Fibroblast of the aortic adventitia (primary cell): ENCODE data around the gene TRIM47. TPM values are rescaled to one million over a fixed set of nuclear protein-coding genes. Genes with fewer than 3 reads are reported as not detected.
A peak's percentile ranks its signal among the peaks of the same experiment; 100 is the strongest.

Experiments
- DNase-seq: peaks from one replicate; pipeline ENCODE4 v3.0.0-alpha.2; 2010; ENCODE audit warnings: low read depth
- H3K4me3 ChIP-seq: 2 replicates; pipeline ENCODE4 v1.5.1; 2011; ENCODE audit warnings: low read depth, mild to moderate bottlenecking, control low read depth, low read length, moderate library complexity
- CTCF ChIP-seq: IDR thresholded peaks from 2 replicates; pipeline ENCODE4 v1.5.1; 2011; ENCODE audit warnings: mild to moderate bottlenecking, low read length, control low read depth, inconsistent platforms; ENCODE audit not compliant: insufficient read depth
- total RNA-seq: library from RNA; depleted of rRNA; stranded (reverse); fragments of >200 nt; gene quantifications from 2 replicates; pipeline ENCODE4 v1.2.3, GENCODE V29; 2012; ENCODE audit warnings: low replicate concordance

TRIM47 gene
- total RNA-seq, 1 donor = 20.9 TPM

- no peak for DNase-seq
- no peak for TF ChIP-seq CTCF
- H3K4me3 ChIP-seq = no peak overlapping the region
These were observed 30.9 kb upstream of the TRIM47 start for GRCh38 chr17:75909051-75909811.

DNA sequence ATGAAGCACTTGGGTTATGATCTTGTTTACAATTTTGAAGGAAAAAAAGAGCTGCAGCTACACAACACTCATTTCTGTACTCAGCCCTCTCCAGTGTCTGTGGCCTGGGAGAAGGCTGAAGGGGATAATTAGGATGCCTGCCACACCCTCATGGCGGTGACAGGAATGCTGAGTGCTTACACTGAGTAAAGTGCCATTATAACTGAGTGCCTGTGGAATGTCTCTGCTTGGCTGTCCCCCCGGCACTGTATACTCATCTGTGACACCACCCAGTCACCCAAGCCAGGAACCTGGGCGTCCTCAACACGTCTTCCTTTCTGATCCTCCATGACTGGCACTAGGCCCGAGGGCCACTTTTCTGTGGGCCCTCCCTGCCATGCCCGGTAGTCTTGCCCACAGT lies 29.8 kb upstream of the TRIM47 start:
- TF ChIP-seq CTCF = no peak
- DNase-seq = no peak
- no peak overlapping the region for H3K4me3 ChIP-seq

DNA sequence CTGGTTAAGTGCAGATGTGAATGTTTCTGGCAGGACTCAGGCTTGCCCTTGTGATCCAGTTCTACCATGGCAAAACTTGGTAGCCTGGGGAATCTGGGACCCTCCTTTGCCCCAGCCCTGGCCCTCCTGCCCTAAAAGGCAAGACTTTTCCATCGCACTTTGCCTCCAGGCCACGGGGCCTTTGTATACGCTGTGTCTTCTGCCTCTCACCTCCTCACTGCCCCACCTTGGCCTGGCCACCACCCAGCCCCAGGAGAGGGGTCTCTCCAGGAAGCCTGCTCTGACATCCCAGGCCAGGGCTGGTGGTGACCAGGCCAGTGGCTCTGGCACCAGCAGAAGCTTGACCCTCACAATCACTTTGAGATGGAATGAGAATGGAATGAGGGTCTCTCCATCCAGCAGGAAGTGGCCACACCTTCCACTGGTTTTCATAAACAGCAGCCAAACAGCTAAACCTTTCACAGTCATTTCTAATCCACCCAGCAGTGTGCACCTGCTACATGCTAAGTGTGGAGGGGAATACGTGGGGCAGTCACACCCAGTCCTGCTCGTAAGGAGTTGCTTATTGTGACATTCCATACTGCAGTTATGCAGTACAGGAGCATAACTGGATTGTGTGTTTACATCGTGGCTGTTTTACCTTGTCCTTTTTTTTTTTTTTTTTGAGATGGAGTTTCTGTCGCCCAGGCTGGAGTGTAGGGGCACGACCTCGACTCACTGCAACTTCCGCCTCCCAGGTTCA lies 27.9 kb upstream of the TRIM47 start:
- H3K4me3 ChIP-seq = no peak overlapping the region
- no peak for DNase-seq
- no peak for TF ChIP-seq CTCF

GRCh38 chr17:75904749-75905521 lies 26.6 kb upstream of the TRIM47 start, which contains the start of gene MRPL38:
Gene MRPL38, minus strand, starts transcription at chr17:75904884. Its CDS starts 9 bp downstream, at chr17:75904875.
- peak within 1 kb of the TSS; percentile 81 for H3K4me3 ChIP-seq
- TF ChIP-seq CTCF = peak; percentile 86
- peak; percentile 88 for DNase-seq

- TF ChIP-seq CTCF = no peak
- H3K4me3 ChIP-seq = no peak overlapping the region
- no peak for DNase-seq
These were observed 24.0 kb upstream of the TRIM47 start for GRCh38 chr17:75902406-75902805.

DNA sequence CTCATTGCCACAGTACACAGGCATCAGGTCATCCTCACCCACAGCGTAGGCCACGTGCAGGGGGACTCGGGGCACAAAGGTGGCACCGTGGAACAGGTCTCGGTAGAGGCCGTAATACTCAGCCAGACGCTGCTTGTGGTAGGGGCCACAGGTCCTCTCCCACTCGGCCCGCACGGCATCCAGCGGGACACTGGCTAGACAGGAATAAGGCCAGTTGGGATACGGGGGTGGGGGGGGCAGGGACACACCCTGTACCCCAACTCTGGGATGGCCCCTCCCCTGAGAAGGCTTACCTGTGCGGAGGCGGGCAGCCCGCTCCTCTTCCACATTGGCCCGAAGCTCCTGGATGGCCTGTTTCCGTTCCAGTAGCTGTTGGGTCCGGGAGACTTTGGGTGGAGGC lies 23.3 kb upstream of the TRIM47 start:
- no peak for DNase-seq
- no peak overlapping the region for H3K4me3 ChIP-seq
- TF ChIP-seq CTCF = no peak
